OCI-LY7 (cell line): ENCODE measurements around the gene SLC25A11. TPM values are rescaled to one million over a fixed set of nuclear protein-coding genes. Genes with fewer than 3 reads are reported as not detected.

Experiments used
- BruUV-seq: library from RNA; stranded (reverse); fragments of 400-500 nt; replicated peaks from 2 replicates; lab custom pipeline; 2021; lab: Mats Ljungman, UMichigan
- CTCF ChIA-PET: fragments of 300-600 bp; sonication (Branson Sonifier 250); formaldehyde crosslinking; loops from one replicate; lab custom pipeline; 2022; ENCODE audit warnings: antibody characterized with exemption; ENCODE audit not compliant: unreplicated experiment; lab: Charles Lee
- POLR2A ChIA-PET: fragments of 300-600 bp; sonication (Branson Sonifier 250); formaldehyde crosslinking; loops from one replicate; lab custom pipeline; 2022; ENCODE audit warnings: antibody characterized with exemption; lab: Charles Lee
- DNase-seq: peaks from one replicate; pipeline ENCODE4 v3.0.0-alpha.2; 2015; ENCODE audit warnings: low spot score
- H2AFZ ChIP-seq: fragments of 200-600 bp; sonication (generic), shearing (Covaris generic); 2 replicates; pipeline ENCODE4 v1.6.1; 2014; ENCODE audit warnings: mild to moderate bottlenecking, antibody characterized with exemption, low read length, moderate library complexity
- H3K27ac ChIP-seq: fragments of 200-600 bp; sonication (generic); 2 replicates; pipeline ENCODE4 v1.5.1; 2014; ENCODE audit warnings: mixed run types, low read depth, mild to moderate bottlenecking, moderate library complexity, low read length, inconsistent platforms; ENCODE audit not compliant: poor library complexity, severe bottlenecking
- H3K36me3 ChIP-seq: fragments of 200-600 bp; sonication (generic); 2 replicates; pipeline ENCODE4 v1.6.1; 2014; ENCODE audit warnings: mild to moderate bottlenecking, antibody characterized with exemption, low read length, moderate library complexity, mixed read lengths; ENCODE audit not compliant: insufficient read depth
- H3K4me1 ChIP-seq: fragments of 200-600 bp; sonication (generic); 2 replicates; pipeline ENCODE4 v1.5.1; 2014; ENCODE audit warnings: mild to moderate bottlenecking, low read length; ENCODE audit not compliant: insufficient read depth, poor library complexity, severe bottlenecking
- H3K4me2 ChIP-seq: fragments of 200-600 bp; sonication (generic); 2 replicates; pipeline ENCODE4 v1.6.1; 2014; ENCODE audit warnings: mild to moderate bottlenecking, low read length
- H3K4me3 ChIP-seq: fragments of 200-600 bp; sonication (generic); 2 replicates; pipeline ENCODE4 v1.5.1; 2014; ENCODE audit warnings: mild to moderate bottlenecking, low read depth, low read length; ENCODE audit not compliant: poor library complexity, severe bottlenecking
- H3K79me2 ChIP-seq: fragments of 200-600 bp; sonication (generic); 2 replicates; pipeline ENCODE4 v1.6.1; 2016; ENCODE audit warnings: low read depth, mild to moderate bottlenecking, low read length, moderate library complexity, mixed read lengths; ENCODE audit not compliant: insufficient read depth
- H3K9me2 ChIP-seq: fragments of 200-600 bp; sonication (generic); 2 replicates; pipeline ENCODE4 v1.6.1; 2016; ENCODE audit warnings: mild to moderate bottlenecking, low read length, mixed read lengths; ENCODE audit not compliant: insufficient read depth
- H3K9me3 ChIP-seq: fragments of 200-600 bp; sonication (generic); 2 replicates; pipeline ENCODE4 v1.6.1; 2014; ENCODE audit warnings: mild to moderate bottlenecking, mixed run types, low read length, mixed read lengths
- H4K20me1 ChIP-seq: fragments of 200-600 bp; sonication (generic); 2 replicates; pipeline ENCODE4 v1.6.1; 2014; ENCODE audit warnings: mild to moderate bottlenecking, antibody characterized with exemption, low read length, moderate library complexity, mixed read lengths; ENCODE audit not compliant: insufficient read depth
- EZH2phosphoT487 ChIP-seq: fragments of 200-600 bp; sonication (generic); IDR thresholded peaks from 2 replicates; pipeline ENCODE4 v1.6.1; 2018; ENCODE audit warnings: low read depth, borderline replicate concordance, mild to moderate bottlenecking, mixed run types, antibody characterized with exemption, low read length, moderate library complexity, mixed read lengths
- intact Hi-C: fragments of 100-400 bp; cut with micrococcal nuclease; formaldehyde crosslinking; loops from one replicate; pipeline ENCODE4 v1.10.0; 2022; ENCODE audit not compliant: unreplicated experiment
- microRNA-seq: library from miRNA; unstranded; fragments of <30 nt; microRNA quantifications from one replicate; pipeline ENCODE4 v1.2.0, GENCODE V29; 2022; ENCODE audit warnings: borderline replicate concordance
- small RNA-seq: library from RNA; depleted of rRNA; stranded (forward); fragments of <200 nt; gene quantifications from one replicate; pipeline ENCODE3, GENCODE V24; 2014
- total RNA-seq, 2 experiments: library from RNA; depleted of rRNA in 1 of 2; stranded (reverse); fragments of >200 nt in 1 of 2; shearing (Covaris generic) in 1 of 2; gene quantifications; 2 replicates each; pipeline ENCODE4 v1.2.3, GENCODE V29; 2014 to 2022

The SLC25A11 gene
- total RNA-seq, 2 experiments from 2014 or later, result 68.2 to 80.6 TPM

DNA sequence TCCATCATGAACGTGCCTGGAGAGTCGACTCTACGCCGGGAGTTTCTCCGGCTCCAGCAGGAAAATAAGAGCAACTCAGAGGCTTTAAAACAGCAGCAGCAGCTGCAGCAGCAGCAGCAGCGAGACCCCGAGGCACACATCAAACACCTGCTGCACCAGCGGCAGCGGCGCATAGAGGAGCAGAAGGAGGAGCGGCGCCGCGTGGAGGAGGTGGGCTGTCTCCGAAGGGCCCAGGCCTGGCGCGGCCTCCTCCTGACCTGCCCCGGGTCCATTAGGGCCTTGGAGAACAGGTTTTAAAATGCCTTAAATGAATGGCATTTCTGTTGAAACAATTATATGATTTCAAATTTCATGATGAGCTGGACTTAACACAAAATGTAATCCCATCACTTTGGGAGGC is 52.3 kb downstream of the SLC25A11 start:
- Histone ChIP-seq H3K4me1 (no peaks in the 10 kb centered on the region), H2AFZ (no peak overlapping the region), H4K20me1 (no peaks in the 10 kb centered on the region), H3K36me3 (peaks cover 47% of the 10 kb centered on the region), H3K79me2 (no peaks in the 10 kb centered on the region), H3K4me3 (no peak overlapping the region), H3K27ac (no peak overlapping the region), H3K4me2 (no peak overlapping the region), H3K9me2 (no peaks in the 10 kb centered on the region), H3K9me3 (no peaks in the 10 kb centered on the region)
- TF ChIP-seq EZH2phosphoT487, result no peak
- no TSS peak for BruUV-seq
- CTCF ChIA-PET, result no interaction called here
- intact Hi-C loops, result loop anchor here (5.0 kb wide), 1 partner anchor 320 kb away; no protein-coding TSS in a partner anchor
- no peak for DNase-seq
- POLR2A ChIA-PET, result no interaction called here

Small RNAs within 50 kb of the gene (microRNA-seq; reads per million reads assigned to microRNA genes)
- gene MIR6864 (not detected), gene MIR6865 (not detected)

Small RNAs within 50 kb of the gene (small RNA-seq; reads per million reads assigned to genes)
- gene MIR6864 (not detected), gene MIR6865 (not detected)

Other genes starting within 250 kb of the SLC25A11 start
- gene PELP1, start 235.9 kb downstream of the SLC25A11 start, total RNA-seq (2014; rRNA removed; shearing (Covaris generic)), result 28.2 and 36.8 TPM in 2 replicates
- gene PELP1, start 235.9 kb downstream of the SLC25A11 start, total RNA-seq (2022), result 104 and 113 TPM in 2 replicates
- gene ARRB2, start 229.4 kb downstream of the SLC25A11 start, total RNA-seq (2014; rRNA removed; shearing (Covaris generic)), result 49.8 and 56.7 TPM in 2 replicates
- 84.9 and 96.1 TPM in 2 replicates for gene ARRB2, start 229.4 kb downstream of the SLC25A11 start, total RNA-seq (2022)
- 35.3 and 35.9 TPM in 2 replicates for gene MED11, start 208.6 kb downstream of the SLC25A11 start, total RNA-seq (2014; rRNA removed; shearing (Covaris generic))
- gene MED11, start 208.6 kb downstream of the SLC25A11 start, total RNA-seq (2022), result 19.0 and 19.2 TPM in 2 replicates
- not detected in 2 replicates for gene ZMYND15, start 200.2 kb downstream of the SLC25A11 start, total RNA-seq (2014; rRNA removed; shearing (Covaris generic))
- gene ZMYND15, start 200.2 kb downstream of the SLC25A11 start, total RNA-seq (2022), result not detected in 2 replicates
- gene CXCL16, start 200.1 kb downstream of the SLC25A11 start, total RNA-seq (2014; rRNA removed; shearing (Covaris generic)), result not detected in 2 replicates
- gene CXCL16, start 200.1 kb downstream of the SLC25A11 start, total RNA-seq (2022), result not detected in 2 replicates
- not detected in 2 replicates for gene TM4SF5, start 168.2 kb downstream of the SLC25A11 start, total RNA-seq (2014; rRNA removed; shearing (Covaris generic))
- not detected in 2 replicates for gene TM4SF5, start 168.2 kb downstream of the SLC25A11 start, total RNA-seq (2022)
- gene VMO1, start 153.7 kb downstream of the SLC25A11 start, total RNA-seq (2014; rRNA removed; shearing (Covaris generic)), result not detected in 2 replicates
- 0.55 TPM in 1 of 2 replicates, not detected in the other for gene VMO1, start 153.7 kb downstream of the SLC25A11 start, total RNA-seq (2022)
- gene GLTPD2, start 151.1 kb downstream of the SLC25A11 start, total RNA-seq (2014; rRNA removed; shearing (Covaris generic)), result not detected in 2 replicates
- not detected in 2 replicates for gene GLTPD2, start 151.1 kb downstream of the SLC25A11 start, total RNA-seq (2022)
- gene PSMB6, start 143.9 kb downstream of the SLC25A11 start, total RNA-seq (2014; rRNA removed; shearing (Covaris generic)), result 144 and 155 TPM in 2 replicates
- 111 and 137 TPM in 2 replicates for gene PSMB6, start 143.9 kb downstream of the SLC25A11 start, total RNA-seq (2022)
- 6.6 and 10.2 TPM in 2 replicates for gene PLD2, start 132.9 kb downstream of the SLC25A11 start, total RNA-seq (2014; rRNA removed; shearing (Covaris generic))
- gene PLD2, start 132.9 kb downstream of the SLC25A11 start, total RNA-seq (2022), result 13.5 and 18.7 TPM in 2 replicates
- 38.3 and 40.6 TPM in 2 replicates for gene MINK1, start 106.7 kb downstream of the SLC25A11 start, total RNA-seq (2014; rRNA removed; shearing (Covaris generic))
- 61.0 and 62.5 TPM in 2 replicates for gene MINK1, start 106.7 kb downstream of the SLC25A11 start, total RNA-seq (2022)
- gene C17orf107, start 40.5 kb downstream of the SLC25A11 start, total RNA-seq (2014; rRNA removed; shearing (Covaris generic)), result 0.18 and 0.79 TPM in 2 replicates
- gene C17orf107, start 40.5 kb downstream of the SLC25A11 start, total RNA-seq (2022), result 0.76 and 1.1 TPM in 2 replicates
- gene CHRNE, start 36.9 kb downstream of the SLC25A11 start, total RNA-seq (2014; rRNA removed; shearing (Covaris generic)), result 0.32 and 0.59 TPM in 2 replicates
- gene CHRNE, start 36.9 kb downstream of the SLC25A11 start, total RNA-seq (2022), result 0.27 and 0.68 TPM in 2 replicates
- gene GP1BA, start 7.8 kb downstream of the SLC25A11 start, total RNA-seq (2014; rRNA removed; shearing (Covaris generic)), result not detected in 2 replicates
- gene GP1BA, start 7.8 kb downstream of the SLC25A11 start, total RNA-seq (2022), result not detected in 2 replicates
- 31.4 and 46.5 TPM in 2 replicates for gene RNF167, start 222 bp upstream of the SLC25A11 start, total RNA-seq (2014; rRNA removed; shearing (Covaris generic))
- 120 and 124 TPM in 2 replicates for gene RNF167, start 222 bp upstream of the SLC25A11 start, total RNA-seq (2022)
- 1,053 and 1,272 TPM in 2 replicates for gene PFN1, start 8.5 kb upstream of the SLC25A11 start, total RNA-seq (2014; rRNA removed; shearing (Covaris generic))
- gene PFN1, start 8.5 kb upstream of the SLC25A11 start, total RNA-seq (2022), result 950 and 1,053 TPM in 2 replicates
- gene ENO3, start 11.1 kb upstream of the SLC25A11 start, total RNA-seq (2014; rRNA removed; shearing (Covaris generic)), result 14.6 and 24.6 TPM in 2 replicates
- 79.4 and 80.4 TPM in 2 replicates for gene ENO3, start 11.1 kb upstream of the SLC25A11 start, total RNA-seq (2022)
- gene SPAG7, start 27.8 kb upstream of the SLC25A11 start, total RNA-seq (2014; rRNA removed; shearing (Covaris generic)), result 53.2 and 54.4 TPM in 2 replicates
- gene SPAG7, start 27.8 kb upstream of the SLC25A11 start, total RNA-seq (2022), result 58.9 and 67.7 TPM in 2 replicates
- 8.7 and 9.7 TPM in 2 replicates for gene CAMTA2, start 47.6 kb upstream of the SLC25A11 start, total RNA-seq (2014; rRNA removed; shearing (Covaris generic))
- gene CAMTA2, start 47.6 kb upstream of the SLC25A11 start, total RNA-seq (2022), result 44.3 and 53.4 TPM in 2 replicates
- gene INCA1, start 57.5 kb upstream of the SLC25A11 start, total RNA-seq (2014; rRNA removed; shearing (Covaris generic)), result not detected in 2 replicates
- gene INCA1, start 57.5 kb upstream of the SLC25A11 start, total RNA-seq (2022), result 0.82 and 1.2 TPM in 2 replicates
- gene KIF1C, start 57.9 kb upstream of the SLC25A11 start, total RNA-seq (2014; rRNA removed; shearing (Covaris generic)), result 20.6 and 32.1 TPM in 2 replicates
- gene KIF1C, start 57.9 kb upstream of the SLC25A11 start, total RNA-seq (2022), result 51.1 and 53.7 TPM in 2 replicates
- gene SLC52A1, start 95.4 kb upstream of the SLC25A11 start, total RNA-seq (2014; rRNA removed; shearing (Covaris generic)), result not detected in 2 replicates
- gene SLC52A1, start 95.4 kb upstream of the SLC25A11 start, total RNA-seq (2022), result not detected in 2 replicates
- gene ZFP3, start 138.4 kb upstream of the SLC25A11 start, total RNA-seq (2014; rRNA removed; shearing (Covaris generic)), result 0.98 and 1.8 TPM in 2 replicates
- gene ZFP3, start 138.4 kb upstream of the SLC25A11 start, total RNA-seq (2022), result 0.34 and 0.65 TPM in 2 replicates
- gene ZNF232, start 171.8 kb upstream of the SLC25A11 start, total RNA-seq (2014; rRNA removed; shearing (Covaris generic)), result 28.3 and 32.0 TPM in 2 replicates
- 20.8 and 21.3 TPM in 2 replicates for gene ZNF232, start 171.8 kb upstream of the SLC25A11 start, total RNA-seq (2022)
- 0.03 TPM in 1 of 2 replicates, not detected in the other for gene USP6, start 176.0 kb upstream of the SLC25A11 start, total RNA-seq (2014; rRNA removed; shearing (Covaris generic))
- 0.06 and 0.11 TPM in 2 replicates for gene USP6, start 176.0 kb upstream of the SLC25A11 start, total RNA-seq (2022)